NCI-H526 (cell line): Measurements from ENCODE around the gene MCL1.

Experiments
- DNase-seq, 2 experiments: peaks; one replicate each; lab custom pipeline; 2025; lab: John Stamatoyannopoulos, UW

Gene MCL1

DNA sequence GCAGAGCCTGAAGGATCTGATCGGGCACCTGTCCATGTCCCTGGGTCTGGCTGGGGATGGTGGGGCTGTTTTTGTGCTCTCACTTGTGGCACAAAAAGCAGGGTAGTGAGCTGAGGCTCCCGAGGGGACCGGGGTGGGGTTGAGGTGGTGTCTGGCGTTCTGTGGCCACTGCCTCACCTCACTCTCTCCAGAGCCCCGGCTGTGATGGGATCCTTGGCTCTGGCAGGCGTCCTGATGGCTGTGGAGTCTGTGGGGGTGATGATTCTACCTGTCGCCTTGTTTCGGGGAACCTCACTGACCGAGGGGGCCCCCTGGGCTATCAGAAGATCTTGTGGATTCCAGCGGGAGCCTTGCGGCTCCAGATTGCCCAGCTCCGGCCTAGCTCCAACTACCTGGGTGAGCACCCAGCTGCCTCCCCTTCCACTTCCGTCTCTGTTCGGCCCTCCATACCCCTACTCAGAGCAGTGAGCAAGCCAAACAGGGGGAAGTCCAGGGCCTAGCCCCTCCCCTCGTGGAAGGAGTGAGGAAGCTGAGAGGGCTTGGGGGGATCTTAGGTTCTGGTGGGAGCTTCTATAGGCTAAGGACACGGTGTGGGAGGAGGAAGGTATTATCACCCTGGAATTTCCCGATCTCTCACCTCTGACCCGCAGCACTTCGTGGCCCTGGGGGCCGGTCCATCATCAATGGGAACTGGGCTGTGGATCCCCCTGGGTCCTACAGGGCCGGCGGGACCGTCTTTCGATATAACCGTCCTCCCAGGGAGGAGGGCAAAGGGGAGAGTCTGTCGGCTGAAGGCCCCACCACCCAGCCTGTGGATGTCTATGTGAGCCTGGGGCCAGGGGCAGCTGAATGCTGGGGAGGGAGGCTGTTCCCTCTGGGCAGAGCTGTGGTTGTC is 23.2 kb downstream of the MCL1 start:
- DNase-seq, result no peak

GRCh38 chr1:150555198-150555970 is 24.0 kb downstream of the MCL1 start:
- DNase-seq, result no peak

DNA sequence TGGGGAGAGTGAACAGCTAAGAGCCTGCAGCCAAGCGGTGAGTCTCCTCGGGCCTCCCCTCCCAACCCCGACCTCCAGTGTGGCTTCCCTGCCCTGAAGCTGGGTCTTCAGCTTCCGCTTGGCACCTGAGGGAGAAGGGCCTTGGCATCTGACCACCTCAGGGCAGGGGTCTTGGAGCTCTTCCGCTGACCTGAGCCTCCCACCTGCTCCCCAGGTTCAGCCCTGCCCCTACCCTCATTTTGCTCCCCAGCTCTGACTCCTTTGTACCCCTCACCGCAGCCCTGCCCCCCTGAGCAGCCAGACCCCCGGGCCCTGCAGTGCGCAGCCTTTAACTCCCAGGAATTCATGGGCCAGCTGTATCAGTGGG is 25.3 kb downstream of the MCL1 start:
- no peak for DNase-seq

- no peak for DNase-seq
Observed at GRCh38 chr1:150553392-150554085, 25.9 kb downstream of the MCL1 start.

DNA sequence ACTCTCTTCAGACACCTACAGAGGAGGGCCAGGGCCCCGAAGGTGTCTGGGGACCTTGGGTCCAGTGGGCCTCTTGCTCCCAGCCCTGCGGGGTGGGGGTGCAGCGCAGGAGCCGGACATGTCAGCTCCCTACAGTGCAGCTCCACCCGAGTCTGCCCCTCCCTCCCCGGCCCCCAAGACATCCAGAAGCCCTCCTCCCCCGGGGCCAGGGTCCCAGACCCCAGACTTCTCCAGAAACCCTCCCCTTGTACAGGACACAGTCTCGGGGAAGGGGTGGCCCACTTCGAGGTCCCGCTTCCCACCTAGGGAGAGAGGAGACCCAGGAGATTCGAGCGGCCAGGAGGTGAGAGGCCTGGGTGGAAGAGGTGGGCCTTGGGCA is 26.5 kb downstream of the MCL1 start:
- no peak for DNase-seq

- peak in 1 of 2 experiments; percentile 33 for DNase-seq
Observed at GRCh38 chr1:150552128-150552910, 27.1 kb downstream of the MCL1 start.

GRCh38 chr1:150551784-150552127 is 27.7 kb downstream of the MCL1 start:
- DNase-seq, result no peak

GRCh38 chr1:150551051-150551783 is 28.2 kb downstream of the MCL1 start:
- peak in 1 of 2 experiments; percentile 56 for DNase-seq

DNA sequence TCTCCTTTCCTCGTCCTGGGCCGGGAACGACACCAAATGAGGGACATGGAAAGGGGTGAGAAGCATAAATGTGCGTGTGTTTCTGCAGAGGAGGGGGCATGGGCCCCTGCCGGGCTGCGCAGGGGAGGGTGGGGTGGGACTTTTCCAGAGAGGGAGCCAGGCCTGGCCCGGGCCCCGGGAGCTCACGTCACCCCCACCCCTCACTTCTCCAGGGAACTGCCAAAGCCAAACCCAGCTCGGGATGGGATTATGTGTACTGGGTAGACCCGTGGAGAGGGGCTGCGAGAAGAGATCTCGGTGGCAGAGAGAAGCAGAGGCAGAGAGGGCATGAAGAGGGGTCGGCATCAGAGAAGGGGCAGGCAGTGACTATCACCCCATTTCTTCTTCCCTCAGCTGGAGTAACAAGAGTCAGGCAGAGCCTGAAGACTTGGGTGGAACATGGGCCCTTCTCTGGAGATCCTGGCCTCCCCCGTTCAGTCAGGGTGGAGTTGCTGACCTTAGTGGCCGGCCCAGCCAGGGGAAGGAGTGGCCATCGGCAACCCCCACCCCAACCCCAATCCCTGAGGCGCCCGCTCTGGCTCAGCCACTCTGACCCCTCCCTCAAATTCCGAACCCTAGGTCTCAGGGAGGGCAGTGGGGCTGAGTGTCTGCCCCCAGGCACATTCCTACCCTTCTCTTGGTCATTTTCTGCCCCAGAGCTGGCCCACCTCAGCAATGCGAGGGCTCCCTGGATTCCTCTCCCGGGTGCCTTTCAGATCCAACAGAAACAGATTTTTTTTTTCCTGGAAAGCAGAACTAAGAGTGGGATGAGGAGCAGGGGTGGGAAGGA is 29.0 kb downstream of the MCL1 start:
- DNase-seq, result peak in 1 of 2 experiments; percentile 56

- no peak for DNase-seq
Observed at GRCh38 chr1:150549496-150550221, 29.8 kb downstream of the MCL1 start.

DNA sequence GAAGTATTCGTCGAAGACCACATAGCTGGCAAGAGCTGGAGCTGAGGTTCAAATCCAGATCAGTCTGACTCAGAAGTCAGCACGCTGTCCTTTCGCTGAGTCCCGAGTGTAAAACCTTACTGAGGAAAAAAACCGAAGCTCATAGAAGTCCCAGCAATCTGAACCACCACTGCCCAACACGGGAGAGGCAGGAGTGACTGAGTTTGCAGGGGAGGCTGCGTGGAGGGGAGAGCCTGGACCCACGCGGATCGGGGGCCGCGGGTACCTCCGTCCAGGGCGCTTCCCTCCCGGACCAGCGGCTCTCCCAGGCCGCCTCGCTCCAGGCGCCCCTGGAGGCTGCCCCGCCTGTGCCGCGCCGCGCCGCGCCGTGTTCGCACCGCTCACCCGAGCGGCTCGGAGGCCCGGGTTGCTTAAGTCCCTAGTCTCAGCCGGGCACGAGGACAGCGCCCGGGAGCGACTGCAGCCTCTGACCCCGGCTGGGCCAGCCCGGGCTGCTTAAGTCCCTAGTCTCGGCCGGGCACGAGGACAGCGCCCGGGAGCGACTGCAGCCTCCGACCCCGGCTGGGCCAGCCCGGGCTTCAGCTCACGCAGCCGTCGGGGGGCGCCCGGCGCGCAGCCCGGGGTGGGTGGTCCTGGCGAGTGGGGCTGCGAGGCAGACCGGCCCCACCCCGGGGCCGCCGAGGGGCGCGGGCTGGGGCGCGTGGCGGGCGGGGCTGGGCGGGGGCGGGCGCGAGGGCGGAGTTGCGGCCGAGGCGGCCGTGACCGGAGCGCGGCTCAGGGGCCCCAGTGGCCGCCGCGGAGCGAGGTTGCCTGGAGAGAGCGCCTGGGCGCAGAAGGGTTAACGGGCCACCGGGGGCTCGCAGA is 30.5 kb downstream of the MCL1 start, which contains the start of gene ADAMTSL4:
TSS of gene ADAMTSL4 (plus strand) at position 777 of the 864 bp plus-strand sequence. CDS start 2,881 bp downstream, outside the sequence.
- peak; percentile 59 to 95 for DNase-seq

GRCh38 chr1:150548324-150548631 is 31.1 kb downstream of the MCL1 start:
- no peak for DNase-seq

DNA sequence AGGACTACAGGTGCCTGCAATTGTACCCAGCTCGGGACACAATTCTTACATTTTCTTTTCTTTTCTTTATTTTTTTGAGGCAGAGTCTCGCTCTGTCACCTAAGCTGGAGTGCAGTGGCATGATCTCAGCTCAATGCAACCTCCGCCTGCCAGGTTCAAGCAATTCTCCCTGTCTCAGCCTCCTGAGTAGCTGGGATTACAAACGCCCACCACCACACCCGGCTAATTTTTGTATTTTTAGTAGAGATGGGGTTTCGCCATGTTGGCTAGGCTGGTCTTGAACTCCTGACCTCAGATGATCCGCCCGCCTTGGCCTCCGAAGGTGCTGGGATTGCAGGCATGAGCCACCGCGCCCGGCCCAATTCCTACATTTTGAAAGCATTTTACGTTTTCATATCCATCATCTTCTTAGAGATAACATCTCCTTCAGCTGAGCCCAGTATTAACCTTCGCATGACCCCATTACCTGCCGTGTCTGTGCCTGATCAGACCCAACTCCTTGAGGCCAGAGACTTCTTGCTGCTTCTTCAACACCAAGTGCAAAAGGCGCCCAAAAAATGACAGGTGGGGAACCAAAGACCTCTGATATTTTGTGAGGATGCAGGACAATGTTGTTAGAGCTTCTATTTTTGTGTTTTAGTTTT is 33.0 kb downstream of the MCL1 start:
- no peak for DNase-seq

DNA sequence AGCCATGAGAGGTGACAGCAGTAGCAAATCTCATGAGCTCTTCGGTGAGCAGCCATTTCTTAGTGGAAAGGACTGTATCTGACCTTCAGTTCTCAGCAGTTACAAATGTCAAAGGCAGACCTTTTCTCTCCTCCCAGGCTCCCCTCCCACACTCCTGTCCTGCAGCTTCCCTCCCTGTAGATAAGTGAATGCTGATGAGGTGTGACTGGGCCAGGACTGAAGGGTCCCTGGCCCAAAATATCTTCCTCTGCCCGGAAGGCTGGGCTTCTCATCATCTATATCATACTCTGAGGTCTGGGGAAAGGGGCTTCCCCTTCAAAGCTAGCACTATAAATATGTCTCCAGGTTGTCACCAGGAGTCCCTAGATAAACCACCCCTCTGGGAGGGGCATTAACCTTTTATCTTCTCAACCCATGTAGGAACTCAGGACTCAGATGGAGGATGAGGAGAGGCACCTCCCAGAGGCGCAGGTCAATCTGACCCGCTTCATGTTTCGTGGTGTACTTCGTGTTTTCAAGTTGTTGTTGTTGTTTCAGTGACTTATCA is 33.9 kb downstream of the MCL1 start:
- no peak for DNase-seq

- DNase-seq, result no peak
Observed at GRCh38 chr1:150544204-150544603, 35.2 kb downstream of the MCL1 start.

DNA sequence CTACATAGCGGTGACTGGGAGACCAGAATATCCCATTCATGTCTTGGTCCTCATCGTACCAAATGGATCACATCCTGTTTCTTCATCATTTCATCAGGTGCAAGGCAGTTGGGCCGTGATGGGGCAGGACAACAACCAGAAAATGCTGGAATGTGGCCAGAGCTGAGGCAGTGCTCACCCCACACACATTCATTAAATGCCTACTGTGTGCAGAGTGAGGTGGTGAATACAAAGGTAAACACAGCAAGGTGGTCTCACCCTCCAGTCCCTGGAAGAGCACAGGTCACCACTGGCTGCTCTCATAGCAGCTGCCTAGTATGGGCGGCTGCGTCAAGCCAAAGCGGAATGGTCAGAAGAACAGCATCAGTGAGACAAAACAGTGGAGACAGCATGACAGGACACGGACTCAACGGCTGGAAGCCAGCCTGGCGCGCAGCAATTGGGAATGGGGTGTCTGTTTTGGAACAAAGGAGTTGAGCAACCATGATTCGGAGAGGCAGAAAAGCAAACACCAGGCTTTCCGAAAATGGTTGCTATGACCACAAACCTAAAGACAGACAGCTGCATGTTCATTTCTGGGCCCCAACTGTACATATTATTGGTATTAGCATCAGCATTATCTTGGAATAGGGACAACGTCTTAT is 35.8 kb downstream of the MCL1 start:
- DNase-seq, result no peak
